Prostate gland (tissue), 2 donors: ENCODE measurements around the gene HIBADH. TPM values are rescaled to one million over a fixed set of nuclear protein-coding genes. Genes with fewer than 3 reads are reported as not detected.

Source experiments
- DNase-seq: peaks from one replicate; pipeline ENCODE4 v3.0.0-alpha.2; 2019; ENCODE audit warnings: low spot score
- H3K27ac ChIP-seq, 2 donors: fragments of 200-600 bp; sonication (generic); 2 replicates each; pipeline ENCODE4 v1.5.1; 2017 to 2019
- H3K27me3 ChIP-seq: fragments of 200-600 bp; sonication (generic); replicated peaks from 2 replicates; pipeline ENCODE4 v1.5.1; 2019; ENCODE audit not compliant: insufficient read depth
- H3K36me3 ChIP-seq, 2 donors: fragments of 200-600 bp; sonication (generic); 1 replicate in 1 of 2; 2 replicates in 1 of 2; pipeline versions ENCODE4 v1.5.1 to v1.8.1; 2017 to 2019
- H3K4me1 ChIP-seq: fragments of 200-600 bp; sonication (generic); replicated peaks from 2 replicates; pipeline ENCODE4 v1.5.1; 2019
- H3K4me3 ChIP-seq, 2 donors: fragments of 200-600 bp; sonication (generic); 2 replicates each; pipeline ENCODE4 v1.5.1; 2017 to 2019
- H3K9me3 ChIP-seq: fragments of 200-600 bp; sonication (generic); 2 replicates; pipeline ENCODE4 v1.5.1; 2017
- POLR2A ChIP-seq: fragments of 450-650 bp; IDR thresholded peaks from one replicate; pipeline ENCODE4 v1.6.1; 2016; ENCODE audit warnings: antibody characterized with exemption, mild to moderate bottlenecking
- POLR2AphosphoS5 ChIP-seq: sonication (generic); formaldehyde crosslinking; IDR thresholded peaks from one replicate; pipeline ENCODE4 v1.6.1; 2017; ENCODE audit warnings: antibody characterized with exemption
- WGBS: methylation state at CpG from one replicate; pipeline ENCODE4 v1.1.5; 2018; 5-methylcytosine and 5-hydroxymethylcytosine counted together
- intact Hi-C: fragments of 100-400 bp; cut with DNase I; formaldehyde crosslinking; loops from one replicate; pipeline ENCODE4 v1.14.2; 2022
- total RNA-seq, 2 donors: library from RNA; depleted of rRNA; stranded (reverse); fragments of >200 nt; gene quantifications; one replicate each; pipeline ENCODE4 v1.1.0, GENCODE V29; 2016
- TF ChIP-seq, protein P1 (sequence below), 4 experiments: fragments of 200-600 bp in 2 of 4; fragments of 450-650 bp in 2 of 4; sonication (generic) in 2 of 4; IDR thresholded peaks; 1 replicate in 3 of 4; 2 replicates in 1 of 4; pipeline ENCODE4 v1.5.1; 2016 to 2019; ENCODE audit warnings: antibody characterized with exemption in 4 of 4, mild to moderate bottlenecking in 2 of 4, moderate library complexity in 2 of 4

Gene HIBADH
- total RNA-seq, 2 donors from 2014 or later, result 78.2 to 80.5 TPM

DNA sequence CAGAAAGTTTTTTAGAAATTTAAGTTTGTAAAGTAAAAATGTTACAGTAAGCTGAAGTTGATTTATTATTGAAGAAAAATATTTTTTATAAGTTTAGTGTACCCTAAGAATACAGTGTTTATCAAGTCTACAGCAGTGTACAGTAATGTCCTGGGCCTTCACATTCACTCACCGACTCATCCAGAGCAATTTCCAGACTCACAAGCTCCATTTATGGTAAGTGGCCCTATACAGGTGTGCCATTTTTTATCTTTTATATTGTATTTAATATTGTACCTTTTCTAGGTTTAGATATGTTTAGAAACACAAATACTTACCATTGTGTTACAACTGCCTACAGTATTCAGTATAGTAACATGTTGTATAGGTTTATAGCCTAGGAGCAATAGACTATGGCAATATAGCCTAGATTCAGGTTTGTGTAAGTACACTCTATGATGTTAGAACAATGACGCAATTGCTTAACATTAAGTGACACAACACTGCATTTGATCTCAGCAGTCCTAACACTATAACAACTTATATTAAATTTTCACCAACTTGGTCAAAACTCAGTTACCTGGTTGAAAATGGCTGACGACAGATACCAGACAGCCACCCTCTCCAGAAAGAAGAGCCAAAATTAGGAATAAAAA, 45.7 kb downstream of the HIBADH start:
- Histone ChIP-seq H3K36me3 (no peaks in the 10 kb centered on the region), H3K27ac (no peak overlapping the region), H3K4me3 (no peak overlapping the region), H3K9me3 (no peaks in the 10 kb centered on the region), H3K4me1 (no peaks in the 10 kb centered on the region), H3K27me3 (no peaks in the 10 kb centered on the region)
- no peak for DNase-seq
- intact Hi-C loops, result no loop called here
- TF ChIP-seq, protein P1, sequence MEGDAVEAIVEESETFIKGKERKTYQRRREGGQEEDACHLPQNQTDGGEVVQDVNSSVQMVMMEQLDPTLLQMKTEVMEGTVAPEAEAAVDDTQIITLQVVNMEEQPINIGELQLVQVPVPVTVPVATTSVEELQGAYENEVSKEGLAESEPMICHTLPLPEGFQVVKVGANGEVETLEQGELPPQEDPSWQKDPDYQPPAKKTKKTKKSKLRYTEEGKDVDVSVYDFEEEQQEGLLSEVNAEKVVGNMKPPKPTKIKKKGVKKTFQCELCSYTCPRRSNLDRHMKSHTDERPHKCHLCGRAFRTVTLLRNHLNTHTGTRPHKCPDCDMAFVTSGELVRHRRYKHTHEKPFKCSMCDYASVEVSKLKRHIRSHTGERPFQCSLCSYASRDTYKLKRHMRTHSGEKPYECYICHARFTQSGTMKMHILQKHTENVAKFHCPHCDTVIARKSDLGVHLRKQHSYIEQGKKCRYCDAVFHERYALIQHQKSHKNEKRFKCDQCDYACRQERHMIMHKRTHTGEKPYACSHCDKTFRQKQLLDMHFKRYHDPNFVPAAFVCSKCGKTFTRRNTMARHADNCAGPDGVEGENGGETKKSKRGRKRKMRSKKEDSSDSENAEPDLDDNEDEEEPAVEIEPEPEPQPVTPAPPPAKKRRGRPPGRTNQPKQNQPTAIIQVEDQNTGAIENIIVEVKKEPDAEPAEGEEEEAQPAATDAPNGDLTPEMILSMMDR (IDR thresholded peaks at IDR 0.05), result no peak
- no peak for TF ChIP-seq POLR2AphosphoS5
- no peak for TF ChIP-seq POLR2A
- whole genome bisulfite sequencing, result 66% methylated on average over 3 of the region's 3 CpGs

DNA sequence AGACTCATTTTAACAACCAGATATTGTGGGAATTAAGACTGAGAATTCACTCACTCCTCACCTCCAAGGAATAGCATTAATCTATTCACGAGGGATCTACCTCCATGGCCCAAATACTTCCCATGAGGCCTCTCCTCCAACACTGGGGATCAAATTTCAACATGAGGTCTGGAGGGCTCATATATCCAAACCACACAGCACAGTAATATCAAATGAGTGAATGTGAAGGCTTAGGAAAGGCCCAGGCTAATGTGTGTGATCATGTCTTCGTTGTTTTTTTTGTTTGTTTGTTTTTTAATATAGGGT, 46.5 kb downstream of the HIBADH start:
- Histone ChIP-seq H3K9me3 (no peaks in the 10 kb centered on the region), H3K36me3 (no peaks in the 10 kb centered on the region), H3K27ac (no peak overlapping the region), H3K4me1 (no peaks in the 10 kb centered on the region), H3K27me3 (no peaks in the 10 kb centered on the region), H3K4me3 (no peak overlapping the region)
- no peak for DNase-seq
- intact Hi-C loops, result no loop called here
- TF ChIP-seq POLR2AphosphoS5 (no peak), POLR2A (no peak)
- TF ChIP-seq, protein P1 (IDR thresholded peaks at IDR 0.05), result no peak
- WGBS, result 89% methylated on average over 2 of the region's 2 CpGs

DNA sequence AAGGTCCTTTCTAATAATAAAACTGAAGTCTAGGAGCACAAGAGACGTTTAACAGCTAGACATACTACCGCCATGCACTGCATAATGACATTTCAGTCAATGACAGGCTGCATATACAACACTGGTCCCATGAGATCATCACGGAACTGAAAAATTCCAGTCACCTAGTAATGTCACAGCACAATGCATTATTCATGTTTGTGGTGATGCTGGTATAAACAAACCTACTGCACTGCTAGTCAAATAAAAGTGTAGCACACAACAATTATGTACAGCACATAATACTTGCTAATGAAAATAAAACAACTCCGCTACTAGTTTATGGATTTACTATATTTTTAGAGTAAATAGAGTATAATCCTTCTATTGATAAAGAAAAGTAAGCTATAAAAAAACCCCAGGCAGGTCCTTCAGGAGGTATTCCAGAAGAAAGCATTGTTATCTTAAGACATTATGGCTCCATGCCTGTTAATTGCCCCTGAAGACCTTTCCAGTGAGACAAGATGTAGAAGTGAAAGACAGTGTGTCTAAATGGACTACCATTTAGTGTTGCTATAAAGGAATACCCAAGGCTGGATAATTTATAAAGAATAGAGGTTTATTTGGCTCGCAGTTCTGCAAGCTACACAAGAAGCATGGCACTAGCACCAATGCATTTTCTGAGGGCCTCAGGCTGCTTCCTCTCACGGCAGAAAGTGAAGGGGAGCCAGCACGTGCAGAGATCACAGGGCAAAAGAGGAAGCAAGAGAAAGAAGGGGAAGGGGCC, 47.1 kb downstream of the HIBADH start:
- 87% methylated on average over 7 of the region's 7 CpGs for WGBS
- intact Hi-C loops, result no loop called here
- Histone ChIP-seq H3K9me3 (no peaks in the 10 kb centered on the region), H3K36me3 (no peaks in the 10 kb centered on the region), H3K4me3 (no peak overlapping the region), H3K27ac (no peak overlapping the region), H3K4me1 (no peaks in the 10 kb centered on the region), H3K27me3 (no peaks in the 10 kb centered on the region)
- no peak for DNase-seq
- TF ChIP-seq, protein P1 (IDR thresholded peaks at IDR 0.05), result no peak
- TF ChIP-seq POLR2A, result no peak
- no peak for TF ChIP-seq POLR2AphosphoS5

DNA sequence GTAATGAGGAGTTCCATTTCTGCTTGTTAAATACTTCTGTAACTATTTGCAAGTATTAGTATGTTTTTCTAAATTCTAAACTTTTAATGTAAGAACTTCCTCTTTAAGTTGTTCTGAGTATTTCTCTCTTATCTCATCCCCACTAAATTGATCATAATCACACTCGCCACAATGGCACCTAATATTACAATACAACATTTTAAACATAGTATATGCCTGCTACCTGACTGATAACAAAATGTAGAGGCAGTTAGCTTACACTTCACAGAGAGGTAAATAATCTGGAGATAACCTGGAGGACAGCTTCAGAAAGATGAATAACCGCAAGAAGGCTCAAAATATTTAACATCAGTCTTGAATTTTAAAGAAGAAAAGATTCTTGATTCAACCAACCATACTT, 48.6 kb downstream of the HIBADH start:
- H3K27ac ChIP-seq, result no peak overlapping the region
- no peaks in the 10 kb centered on the region for H3K4me1 ChIP-seq
- 81% methylated on average over 2 of the region's 2 CpGs for WGBS
- H3K9me3 ChIP-seq, result no peaks in the 10 kb centered on the region
- H3K27me3 ChIP-seq, result no peaks in the 10 kb centered on the region
- H3K4me3 ChIP-seq, result no peak overlapping the region
- TF ChIP-seq, protein P1 (IDR thresholded peaks at IDR 0.05), result no peak
- TF ChIP-seq POLR2AphosphoS5 (no peak), POLR2A (no peak)
- H3K36me3 ChIP-seq, result no peaks in the 10 kb centered on the region
- intact Hi-C loops, result no loop called here
- no peak for DNase-seq

DNA sequence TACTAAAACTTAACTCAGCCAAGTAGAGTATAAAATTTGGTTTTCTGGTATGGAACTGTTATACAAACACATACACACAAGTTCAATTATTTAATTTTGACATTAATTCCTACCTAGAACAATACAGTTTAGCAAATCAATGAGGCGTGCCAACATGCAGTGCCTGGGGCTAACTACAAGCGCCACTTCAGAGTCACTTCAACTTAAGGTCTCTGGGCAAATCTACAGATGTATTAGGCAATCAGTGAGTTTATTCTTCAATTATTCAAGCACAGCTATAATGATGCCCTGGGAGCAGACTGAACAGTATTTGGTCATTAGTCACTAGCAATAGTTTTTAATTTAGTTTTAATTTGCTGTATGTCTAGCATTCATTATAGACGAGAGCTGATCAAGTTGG, 51.6 kb downstream of the HIBADH start:
- WGBS, result 59% methylated on average over 3 of the region's 3 CpGs
- no peak for TF ChIP-seq POLR2A
- TF ChIP-seq, protein P1 (IDR thresholded peaks at IDR 0.05), result no peak
- no peak for TF ChIP-seq POLR2AphosphoS5
- no peaks in the 10 kb centered on the region for H3K27me3 ChIP-seq
- no peak overlapping the region for H3K27ac ChIP-seq
- H3K9me3 ChIP-seq, result no peaks in the 10 kb centered on the region
- DNase-seq, result no peak
- no peaks in the 10 kb centered on the region for H3K4me1 ChIP-seq
- no peak overlapping the region for H3K4me3 ChIP-seq
- no peaks in the 10 kb centered on the region for H3K36me3 ChIP-seq
- intact Hi-C loops, result no loop called here
